Astrocyte of the spinal cord (primary cell): ENCODE data around the gene RNF113B.
A peak's percentile ranks its signal among the peaks of the same experiment; 100 is the strongest.

ENCODE experiments used
- DNase-seq: peaks from one replicate; pipeline ENCODE4 v3.0.0; 2011; ENCODE audit warnings: low read depth, low spot score
- H3K4me3 ChIP-seq: 2 replicates; pipeline ENCODE4 v1.5.1; 2011; ENCODE audit warnings: low read depth, mild to moderate bottlenecking, low read length, moderate library complexity
- in situ Hi-C: cut with HindIII; loops from 2 replicates; pipeline ENCODE4 v1.10.0; 2017; ENCODE audit warnings: low sequenced_read_pairs
- TF ChIP-seq, protein P1 (sequence below): IDR thresholded peaks from 2 replicates; pipeline ENCODE4 v1.5.1; 2012; ENCODE audit warnings: low read depth, mild to moderate bottlenecking, low read length, inconsistent platforms

RNF113B gene

DNA sequence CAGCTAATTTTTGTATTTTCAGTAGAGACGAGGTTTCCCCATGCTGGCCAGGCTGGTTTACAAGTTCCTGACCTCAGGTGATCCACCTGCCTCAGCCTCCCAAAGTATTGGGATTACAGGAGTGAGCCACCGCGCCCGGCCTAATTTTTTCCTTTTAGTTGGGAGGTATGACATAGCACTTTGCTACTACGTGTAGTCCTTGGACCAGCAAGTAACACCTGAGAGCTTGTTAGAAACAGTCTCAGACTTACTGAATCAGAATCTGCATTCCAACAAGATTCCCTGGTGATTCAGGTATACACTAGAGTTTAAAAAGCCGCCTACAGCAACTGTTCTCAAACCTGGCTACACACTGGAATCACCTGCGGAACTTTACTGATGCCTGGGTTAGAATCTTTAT, 36.0 kb downstream of the RNF113B start:
- DNase-seq: no peak

GRCh38 chr13:98134901-98135300, 42.2 kb downstream of the RNF113B start:
- TF ChIP-seq, protein P1, sequence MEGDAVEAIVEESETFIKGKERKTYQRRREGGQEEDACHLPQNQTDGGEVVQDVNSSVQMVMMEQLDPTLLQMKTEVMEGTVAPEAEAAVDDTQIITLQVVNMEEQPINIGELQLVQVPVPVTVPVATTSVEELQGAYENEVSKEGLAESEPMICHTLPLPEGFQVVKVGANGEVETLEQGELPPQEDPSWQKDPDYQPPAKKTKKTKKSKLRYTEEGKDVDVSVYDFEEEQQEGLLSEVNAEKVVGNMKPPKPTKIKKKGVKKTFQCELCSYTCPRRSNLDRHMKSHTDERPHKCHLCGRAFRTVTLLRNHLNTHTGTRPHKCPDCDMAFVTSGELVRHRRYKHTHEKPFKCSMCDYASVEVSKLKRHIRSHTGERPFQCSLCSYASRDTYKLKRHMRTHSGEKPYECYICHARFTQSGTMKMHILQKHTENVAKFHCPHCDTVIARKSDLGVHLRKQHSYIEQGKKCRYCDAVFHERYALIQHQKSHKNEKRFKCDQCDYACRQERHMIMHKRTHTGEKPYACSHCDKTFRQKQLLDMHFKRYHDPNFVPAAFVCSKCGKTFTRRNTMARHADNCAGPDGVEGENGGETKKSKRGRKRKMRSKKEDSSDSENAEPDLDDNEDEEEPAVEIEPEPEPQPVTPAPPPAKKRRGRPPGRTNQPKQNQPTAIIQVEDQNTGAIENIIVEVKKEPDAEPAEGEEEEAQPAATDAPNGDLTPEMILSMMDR: no peak
- no peak overlapping the region for H3K4me3 ChIP-seq
- no peak for DNase-seq
- in situ Hi-C loops: no loop called here

More for the DNA sequence above, 36.0 kb downstream of the RNF113B start:
- H3K4me3 ChIP-seq: no peak overlapping the region
- TF ChIP-seq, protein P1: no peak
- in situ Hi-C loops: no loop called here

DNA sequence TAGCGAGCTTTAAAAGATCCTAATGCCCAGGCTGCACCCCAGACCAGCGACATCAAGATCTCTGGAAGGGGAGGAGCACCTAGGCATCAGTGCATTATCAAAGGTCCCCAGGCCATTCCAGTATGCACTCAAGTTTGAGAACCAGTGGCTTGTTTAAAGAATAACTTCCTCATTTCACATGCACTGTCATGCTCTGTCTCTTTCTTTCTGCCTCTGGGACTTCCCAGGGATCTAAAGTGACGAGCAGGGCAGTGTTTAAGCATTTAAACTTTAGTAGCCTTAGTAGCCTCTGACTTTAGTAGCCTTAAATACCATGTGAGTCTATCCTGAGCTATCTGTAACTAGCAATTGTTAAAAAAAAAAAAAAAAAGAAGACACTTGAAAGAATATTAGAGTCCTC, 43.1 kb downstream of the RNF113B start:
- in situ Hi-C loops: no loop called here
- TF ChIP-seq, protein P1: no peak
- no peak overlapping the region for H3K4me3 ChIP-seq
- no peak for DNase-seq

GRCh38 chr13:98129059-98129746, 47.9 kb downstream of the RNF113B start:
- no peak overlapping the region for H3K4me3 ChIP-seq
- in situ Hi-C loops: no loop called here
- peak; percentile 12 for DNase-seq
- TF ChIP-seq, protein P1: no peak
